Karpas-422 (cell line): ENCODE measurements around the gene DNAJA3. TPM values are rescaled to one million over a fixed set of nuclear protein-coding genes. Genes with fewer than 3 reads are reported as not detected.

ENCODE experiments used
- DNase-seq: peaks from one replicate; pipeline ENCODE4 v3.0.0-alpha.2; 2015
- H2AFZ ChIP-seq: fragments of 200-600 bp; sonication (generic); 2 replicates; pipeline ENCODE4 v1.6.1; 2014; ENCODE audit warnings: antibody characterized with exemption, low read length, mixed read lengths
- H3K27ac ChIP-seq: fragments of 200-600 bp; sonication (generic); 2 replicates; pipeline ENCODE4 v1.5.1; 2014; ENCODE audit warnings: mild to moderate bottlenecking, low read length, moderate library complexity
- H3K27me3 ChIP-seq: fragments of 200-600 bp; sonication (generic); 2 replicates; pipeline ENCODE4 v1.6.1; 2014; ENCODE audit warnings: low read length, mixed read lengths
- H3K36me3 ChIP-seq: fragments of 200-600 bp; sonication (generic); 2 replicates; pipeline ENCODE4 v1.6.1; 2014; ENCODE audit warnings: low read length, mixed read lengths; ENCODE audit not compliant: insufficient read depth
- H3K4me1 ChIP-seq: fragments of 200-600 bp; sonication (generic); 2 replicates; pipeline ENCODE4 v1.6.1; 2014; ENCODE audit warnings: mild to moderate bottlenecking, low read length, mixed read lengths
- H3K4me2 ChIP-seq: fragments of 200-600 bp; sonication (generic); 2 replicates; pipeline ENCODE4 v1.6.1; 2014; ENCODE audit warnings: low read length, low read depth, mild to moderate bottlenecking; ENCODE audit not compliant: poor library complexity, severe bottlenecking
- H3K4me3 ChIP-seq: fragments of 200-600 bp; sonication (generic); 2 replicates; pipeline ENCODE4 v1.5.1; 2014; ENCODE audit warnings: mild to moderate bottlenecking, antibody characterized with exemption, low read length, mixed read lengths
- H3K79me2 ChIP-seq: fragments of 200-600 bp; sonication (generic); 2 replicates; pipeline ENCODE4 v1.6.1; 2014; ENCODE audit warnings: mild to moderate bottlenecking, low read length, mixed read lengths
- H3K9ac ChIP-seq: fragments of 200-600 bp; sonication (generic); 2 replicates; pipeline ENCODE4 v1.6.0; 2014; ENCODE audit warnings: low read length
- H3K9me2 ChIP-seq: fragments of 200-600 bp; sonication (generic), shearing (Covaris generic); replicated peaks from 2 replicates; pipeline ENCODE4 v1.6.0; 2014; ENCODE audit warnings: mild to moderate bottlenecking, low read length, moderate library complexity; ENCODE audit not compliant: insufficient read depth
- H3K9me3 ChIP-seq: fragments of 300-700, 200-600 bp; sonication (generic); 2 replicates; pipeline ENCODE4 v1.6.1; 2014; ENCODE audit warnings: low read length, mixed read lengths
- H4K20me1 ChIP-seq: fragments of 200-600 bp; sonication (generic); 2 replicates; pipeline ENCODE4 v1.6.1; 2014; ENCODE audit warnings: mild to moderate bottlenecking, antibody characterized with exemption, low read length, low read depth; ENCODE audit not compliant: insufficient read depth
- total RNA-seq: library from RNA; depleted of rRNA; stranded (reverse); fragments of >200 nt; shearing (Covaris generic); gene quantifications from 2 replicates; pipeline ENCODE4 v1.2.3, GENCODE V29; 2014; ENCODE audit warnings: low replicate concordance

The DNAJA3 gene
- total RNA-seq, 1 experiment from 2014 or later: 56.5 TPM

- Histone ChIP-seq H3K9me2 (no peaks in the 10 kb centered on the region), H3K36me3 (peaks cover 6% of the 10 kb centered on the region), H3K27me3 (no peaks in the 10 kb centered on the region), H3K9ac (peak overlapping the region; percentile 96), H3K27ac (peak overlapping the region; percentile 62), H3K79me2 (peaks cover 41% of the 10 kb centered on the region), H4K20me1 (peaks cover 12% of the 10 kb centered on the region; the same call in 1 of the 2 replicates), H3K4me1 (peaks cover 24% of the 10 kb centered on the region), H3K9me3 (no peaks in the 10 kb centered on the region), H3K4me3 (peak overlapping the region; percentile 78), H3K4me2 (peak overlapping the region; percentile 98), H2AFZ (0 out of 2 replicates have a peak overlapping the region, but pooled peaks have one; percentile 46)
- peak; percentile 76 for DNase-seq
Measured at GRCh38 chr16:4415538-4416199, 10.0 kb upstream of the DNAJA3 start.

GRCh38 chr16:4416200-4417032, 9.3 kb upstream of the DNAJA3 start, which contains the start of gene CORO7:
TSS of gene CORO7 (minus strand) at chr16:4416596. CDS start at chr16:4416518, 78 bp downstream.
- Histone ChIP-seq H3K79me2 (peaks cover 41% of the 10 kb centered on the region), H4K20me1 (peaks cover 12% of the 10 kb centered on the region; the same call in 1 of the 2 replicates), H3K9me3 (no peaks in the 10 kb centered on the region), H3K4me2 (peak within 1 kb of the TSS; percentile 98), H3K4me3 (peak within 1 kb of the TSS; percentile 78), H3K9me2 (no peaks in the 10 kb centered on the region), H3K27me3 (no peaks in the 10 kb centered on the region), H3K4me1 (peaks cover 24% of the 10 kb centered on the region), H2AFZ (peak within 1 kb of the TSS; percentile 77), H3K9ac (peak within 1 kb of the TSS; percentile 96), H3K36me3 (peaks cover 6% of the 10 kb centered on the region), H3K27ac (peak within 1 kb of the TSS; percentile 62)
- peak; percentile 98 for DNase-seq

- no peak overlapping the region for H2AFZ ChIP-seq
- H3K9me3 ChIP-seq: no peaks in the 10 kb centered on the region
- DNase-seq: no peak
- H3K27me3 ChIP-seq: no peaks in the 10 kb centered on the region
- no peak overlapping the region for H3K4me2 ChIP-seq
- H4K20me1 ChIP-seq: peaks cover 4% of the 10 kb centered on the region; the same call in 1 of the 2 replicates
- H3K4me1 ChIP-seq: peaks cover 18% of the 10 kb centered on the region
- H3K9ac ChIP-seq: no peak overlapping the region
- H3K36me3 ChIP-seq: no peaks in the 10 kb centered on the region
- H3K27ac ChIP-seq: no peak overlapping the region
- peaks cover 18% of the 10 kb centered on the region for H3K79me2 ChIP-seq
- H3K4me3 ChIP-seq: no peak overlapping the region
- H3K9me2 ChIP-seq: no peaks in the 10 kb centered on the region
Measured at GRCh38 chr16:4419402-4419959, 6.2 kb upstream of the DNAJA3 start.

GRCh38 chr16:4420505-4421105, 5.1 kb upstream of the DNAJA3 start:
- Histone ChIP-seq H3K27me3 (no peaks in the 10 kb centered on the region), H2AFZ (no peak overlapping the region)
- DNase-seq: no peak

GRCh38 chr16:4426021-4426684, 485 bp downstream of the DNAJA3 start:
- H3K27ac ChIP-seq: peak overlapping the region; percentile 88; the same call in 1 of the 2 replicates
- H4K20me1 ChIP-seq: 0 out of 2 replicates have a peak, but pooled peaks cover 6% of the 10 kb centered on the region
- H2AFZ ChIP-seq: no peak overlapping the region
- H3K4me2 ChIP-seq: peak overlapping the region; percentile 93
- peak overlapping the region; percentile 98 for H3K4me3 ChIP-seq
- H3K9me2 ChIP-seq: no peaks in the 10 kb centered on the region
- DNase-seq: no peak
- no peaks in the 10 kb centered on the region for H3K27me3 ChIP-seq
- H3K4me1 ChIP-seq: peaks cover 20% of the 10 kb centered on the region
- H3K36me3 ChIP-seq: peaks cover 12% of the 10 kb centered on the region; the same call in 1 of the 2 replicates
- H3K9me3 ChIP-seq: no peaks in the 10 kb centered on the region
- H3K79me2 ChIP-seq: peaks cover 46% of the 10 kb centered on the region
- peak overlapping the region; percentile 90 for H3K9ac ChIP-seq

More at GRCh38 chr16:4420505-4421105, 5.1 kb upstream of the DNAJA3 start:
- H3K4me2 ChIP-seq: no peak overlapping the region
- H3K4me1 ChIP-seq: peaks cover 13% of the 10 kb centered on the region
- H3K79me2 ChIP-seq: peaks cover 7% of the 10 kb centered on the region
- H3K36me3 ChIP-seq: no peaks in the 10 kb centered on the region
- H4K20me1 ChIP-seq: no peaks in the 10 kb centered on the region
- no peak overlapping the region for H3K27ac ChIP-seq
- no peaks in the 10 kb centered on the region for H3K9me2 ChIP-seq
- no peak overlapping the region for H3K9ac ChIP-seq
- no peaks in the 10 kb centered on the region for H3K9me3 ChIP-seq
- no peak overlapping the region for H3K4me3 ChIP-seq

GRCh38 chr16:4426722-4427372, 1.2 kb downstream of the DNAJA3 start:
- Histone ChIP-seq H3K27ac (peak overlapping the region; percentile 88; the same call in 1 of the 2 replicates), H3K4me1 (peaks cover 20% of the 10 kb centered on the region), H3K4me3 (peak overlapping the region; percentile 98), H3K27me3 (no peaks in the 10 kb centered on the region), H3K4me2 (peak overlapping the region; percentile 93), H3K9me2 (no peaks in the 10 kb centered on the region), H3K9ac (peak overlapping the region; percentile 90), H3K36me3 (peaks cover 12% of the 10 kb centered on the region; the same call in 1 of the 2 replicates), H3K79me2 (peaks cover 48% of the 10 kb centered on the region), H2AFZ (no peak overlapping the region), H3K9me3 (no peaks in the 10 kb centered on the region), H4K20me1 (0 out of 2 replicates have a peak, but pooled peaks cover 6% of the 10 kb centered on the region)
- no peak for DNase-seq

- Histone ChIP-seq H3K27ac (no peak overlapping the region), H3K79me2 (peaks cover 52% of the 10 kb centered on the region), H4K20me1 (0 out of 2 replicates have a peak, but pooled peaks cover 6% of the 10 kb centered on the region), H3K4me1 (peaks cover 20% of the 10 kb centered on the region), H3K36me3 (peaks cover 12% of the 10 kb centered on the region; the same call in 1 of the 2 replicates), H3K4me2 (no peak overlapping the region), H3K9ac (no peak overlapping the region), H2AFZ (no peak overlapping the region), H3K4me3 (no peak overlapping the region), H3K9me2 (no peaks in the 10 kb centered on the region), H3K9me3 (no peaks in the 10 kb centered on the region), H3K27me3 (no peaks in the 10 kb centered on the region)
- DNase-seq: no peak
Measured at GRCh38 chr16:4428500-4428899, 2.8 kb downstream of the DNAJA3 start.
